Smooth muscle cell (in vitro differentiated cells): ENCODE results near the gene PRR5L. TPM values are rescaled to one million over a fixed set of nuclear protein-coding genes. Genes with fewer than 3 reads are reported as not detected.

Experiments
- DNase-seq: peaks from one replicate; lab custom pipeline; 2025; ENCODE audit not compliant: unreplicated experiment; lab: John Stamatoyannopoulos, UW
- H2AFZ ChIP-seq: fragments of 200-600 bp; sonication (generic); 2 replicates; pipeline ENCODE4 v1.6.0; 2016; ENCODE audit warnings: antibody characterized with exemption, low read depth, mild to moderate bottlenecking
- H3F3A ChIP-seq: fragments of 200-600 bp; sonication (generic); 2 replicates; pipeline ENCODE4 v1.6.0; 2017; ENCODE audit warnings: antibody characterized with exemption, low read depth
- H3K27ac ChIP-seq: fragments of 200-600 bp; sonication (generic); 2 replicates; pipeline ENCODE4 v1.5.1; 2016; ENCODE audit warnings: low read depth, mild to moderate bottlenecking
- H3K27me3 ChIP-seq: fragments of 200-600 bp; sonication (generic); 2 replicates; pipeline ENCODE4 v1.6.1; 2016; ENCODE audit warnings: low read depth, mild to moderate bottlenecking
- H3K36me3 ChIP-seq: fragments of 200-600 bp; sonication (generic); 2 replicates; pipeline ENCODE4 v1.5.1; 2016; ENCODE audit warnings: low read depth
- H3K4me1 ChIP-seq: fragments of 200-600 bp; sonication (generic); 2 replicates; pipeline ENCODE4 v1.5.1; 2016; ENCODE audit warnings: low read depth
- H3K4me2 ChIP-seq: fragments of 200-600 bp; sonication (generic); 2 replicates; pipeline ENCODE4 v1.6.0; 2016; ENCODE audit warnings: mild to moderate bottlenecking
- H3K4me3 ChIP-seq: fragments of 200-600 bp; sonication (generic); 2 replicates; pipeline ENCODE4 v1.5.1; 2016; ENCODE audit warnings: mild to moderate bottlenecking
- H3K79me2 ChIP-seq: fragments of 200-600 bp; sonication (generic); 2 replicates; pipeline ENCODE4 v1.6.0; 2016; ENCODE audit warnings: low read depth, mild to moderate bottlenecking
- H3K9ac ChIP-seq: fragments of 200-600 bp; sonication (generic); 2 replicates; pipeline ENCODE4 v1.6.0; 2016; ENCODE audit warnings: low read depth
- H3K9me3 ChIP-seq: fragments of 200-600 bp; sonication (generic); replicated peaks from 2 replicates; pipeline ENCODE4 v1.5.1; 2016; ENCODE audit warnings: low read depth
- H4K20me1 ChIP-seq: fragments of 200-600 bp; sonication (generic); 2 replicates; pipeline ENCODE4 v1.6.0; 2016; ENCODE audit warnings: low read depth
- WGBS: methylation state at CpG from one replicate; pipeline ENCODE4 v1.1.7; 2016; ENCODE audit warnings: low lambda C conversion rate; 5-methylcytosine and 5-hydroxymethylcytosine counted together
- polyA plus RNA-seq: library from polyadenylated mRNA; unstranded; fragments of >200 nt; fragmentation: Nextera tagmentation; extraction: Ambion mirVana; gene quantifications from 2 replicates; pipeline ENCODE4 v1.2.1, GENCODE V29; 2016
- total RNA-seq: library from RNA; depleted of rRNA; stranded (reverse); fragments of >200 nt; gene quantifications from 2 replicates; pipeline ENCODE4 v1.2.3, GENCODE V29; 2014
- TF ChIP-seq, protein P1 (sequence below): fragments of 200-600 bp; sonication (generic); IDR thresholded peaks from 2 replicates; pipeline ENCODE4 v1.5.1; 2017; ENCODE audit warnings: borderline replicate concordance, mild to moderate bottlenecking, antibody characterized with exemption; ENCODE audit not compliant: insufficient read depth, poor library complexity, severe bottlenecking

PRR5L gene
- total and polyA plus RNA-seq, 2 experiments from 2014 or later = 21.4 to 41.4 TPM

DNA sequence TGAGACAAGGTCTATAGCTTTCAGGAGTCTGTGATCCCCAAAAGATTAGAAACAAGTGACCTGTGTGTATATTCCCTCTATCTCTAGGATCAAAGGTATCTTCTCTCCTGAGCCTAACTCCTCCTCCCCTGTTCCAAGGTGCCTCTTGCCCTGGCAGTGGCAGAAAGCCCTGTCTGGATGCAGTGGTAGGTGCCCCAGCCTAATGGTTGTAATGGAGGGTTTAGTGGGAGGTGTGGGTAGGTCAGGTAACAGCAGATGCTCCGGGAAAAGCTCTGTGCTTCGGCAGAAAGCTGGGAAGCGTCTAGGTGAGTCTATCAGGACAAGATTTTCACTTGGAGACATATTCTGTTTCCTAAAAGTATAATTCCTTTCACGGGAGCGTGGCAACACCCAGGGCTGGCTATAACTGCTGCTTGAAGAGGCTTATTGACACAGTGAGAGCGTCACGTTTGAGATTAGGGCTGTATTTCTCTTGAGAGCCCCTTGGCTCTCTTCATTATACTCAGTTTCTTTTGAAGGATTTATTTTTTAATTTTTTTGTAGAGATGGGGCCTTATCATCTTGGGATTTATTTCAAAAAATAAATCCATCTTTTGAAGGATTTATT is 49.5 kb downstream of the PRR5L start:
- Histone ChIP-seq H3K9ac (no peak overlapping the region), H3K27me3 (no peaks in the 10 kb centered on the region), H3K4me1 (no peaks in the 10 kb centered on the region), H3K36me3 (no peaks in the 10 kb centered on the region), H3K79me2 (no peaks in the 10 kb centered on the region), H4K20me1 (no peaks in the 10 kb centered on the region), H3K27ac (no peak overlapping the region), H3K9me3 (no peaks in the 10 kb centered on the region), H3K4me3 (no peak overlapping the region), H2AFZ (no peak overlapping the region), H3F3A (no peaks in the 10 kb centered on the region), H3K4me2 (no peak overlapping the region)
- DNase-seq = no peak
- TF ChIP-seq, protein P1, sequence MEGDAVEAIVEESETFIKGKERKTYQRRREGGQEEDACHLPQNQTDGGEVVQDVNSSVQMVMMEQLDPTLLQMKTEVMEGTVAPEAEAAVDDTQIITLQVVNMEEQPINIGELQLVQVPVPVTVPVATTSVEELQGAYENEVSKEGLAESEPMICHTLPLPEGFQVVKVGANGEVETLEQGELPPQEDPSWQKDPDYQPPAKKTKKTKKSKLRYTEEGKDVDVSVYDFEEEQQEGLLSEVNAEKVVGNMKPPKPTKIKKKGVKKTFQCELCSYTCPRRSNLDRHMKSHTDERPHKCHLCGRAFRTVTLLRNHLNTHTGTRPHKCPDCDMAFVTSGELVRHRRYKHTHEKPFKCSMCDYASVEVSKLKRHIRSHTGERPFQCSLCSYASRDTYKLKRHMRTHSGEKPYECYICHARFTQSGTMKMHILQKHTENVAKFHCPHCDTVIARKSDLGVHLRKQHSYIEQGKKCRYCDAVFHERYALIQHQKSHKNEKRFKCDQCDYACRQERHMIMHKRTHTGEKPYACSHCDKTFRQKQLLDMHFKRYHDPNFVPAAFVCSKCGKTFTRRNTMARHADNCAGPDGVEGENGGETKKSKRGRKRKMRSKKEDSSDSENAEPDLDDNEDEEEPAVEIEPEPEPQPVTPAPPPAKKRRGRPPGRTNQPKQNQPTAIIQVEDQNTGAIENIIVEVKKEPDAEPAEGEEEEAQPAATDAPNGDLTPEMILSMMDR = no peak
- WGBS = 93% methylated on average over 7 of the region's 7 CpGs

DNA sequence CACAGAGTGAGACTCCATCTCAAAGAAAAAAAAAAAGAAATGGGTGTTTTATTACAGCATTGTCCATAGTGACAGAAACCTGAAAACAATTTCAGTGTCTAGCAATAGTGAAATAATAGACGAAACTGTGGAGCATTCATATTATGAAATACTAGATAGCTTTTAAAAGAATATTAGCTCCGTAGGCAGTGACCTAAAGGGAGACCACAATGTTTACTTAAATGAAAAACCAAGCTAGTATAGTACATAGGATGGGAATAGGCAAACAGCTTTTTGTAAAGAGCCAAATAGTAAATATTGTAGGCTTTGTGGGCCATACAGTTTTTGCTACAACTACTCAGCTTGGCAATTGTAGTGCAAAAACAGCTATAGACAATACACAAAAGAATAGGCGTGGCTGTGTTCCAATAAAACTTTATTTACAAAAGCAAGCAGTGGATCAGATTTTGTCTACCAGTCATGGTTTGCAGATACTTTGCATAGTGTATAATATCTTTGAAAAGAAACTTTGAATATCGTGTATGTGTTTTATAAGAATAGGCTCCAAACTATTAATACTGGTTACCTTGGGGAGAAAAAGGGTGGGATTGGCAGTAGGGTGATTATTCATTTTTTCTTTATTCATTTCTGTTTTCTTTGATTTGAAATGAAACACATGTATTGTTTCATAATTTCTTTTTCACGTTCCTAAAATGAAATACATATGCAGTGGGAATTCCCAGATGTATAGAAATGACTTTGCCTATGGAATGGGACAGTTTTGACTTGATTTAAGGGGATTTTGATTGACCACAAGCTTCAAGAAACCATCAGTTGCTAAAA is 50.7 kb downstream of the PRR5L start:
- Histone ChIP-seq H3K27ac (no peak overlapping the region), H3K9ac (no peak overlapping the region), H3K4me3 (no peak overlapping the region), H3K4me1 (no peaks in the 10 kb centered on the region), H3K9me3 (no peaks in the 10 kb centered on the region), H3K27me3 (no peaks in the 10 kb centered on the region), H3K4me2 (no peak overlapping the region), H3F3A (no peaks in the 10 kb centered on the region), H4K20me1 (no peaks in the 10 kb centered on the region), H2AFZ (no peak overlapping the region), H3K36me3 (no peaks in the 10 kb centered on the region), H3K79me2 (no peaks in the 10 kb centered on the region)
- 80% methylated on average over 5 of the region's 5 CpGs for WGBS
- DNase-seq = no peak
- TF ChIP-seq, protein P1 = no peak

DNA sequence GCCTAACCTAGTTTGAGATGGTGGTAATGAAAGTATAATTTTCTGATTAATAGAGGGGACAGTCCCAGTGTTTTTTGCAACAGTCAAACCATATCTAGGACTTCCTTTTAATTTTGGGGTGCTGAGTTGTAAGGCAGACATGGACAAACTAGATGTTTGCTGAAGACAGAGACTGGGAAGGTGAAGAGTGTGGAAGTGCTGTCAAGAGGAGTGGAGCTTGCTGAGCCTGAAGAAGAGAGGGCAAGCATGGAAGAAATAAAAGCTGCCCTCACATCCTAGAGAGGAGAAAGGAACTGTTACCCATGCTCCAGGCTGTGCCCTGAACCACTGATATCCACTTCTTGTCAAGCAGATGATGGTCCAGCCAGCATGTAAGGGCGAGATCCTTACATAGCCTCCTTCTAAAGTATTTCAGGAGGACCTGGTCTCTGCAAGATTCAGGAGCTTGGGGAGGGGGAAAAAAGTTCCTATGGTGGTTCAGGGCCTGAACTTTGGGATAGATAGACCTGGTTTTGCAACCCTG is 51.4 kb downstream of the PRR5L start:
- Histone ChIP-seq H3K79me2 (no peaks in the 10 kb centered on the region), H3K4me3 (no peak overlapping the region), H4K20me1 (no peaks in the 10 kb centered on the region), H3K4me1 (no peaks in the 10 kb centered on the region), H3K27ac (no peak overlapping the region), H3K36me3 (no peaks in the 10 kb centered on the region), H3K9ac (no peak overlapping the region), H3K27me3 (no peaks in the 10 kb centered on the region), H3K4me2 (no peak overlapping the region), H3K9me3 (no peaks in the 10 kb centered on the region), H3F3A (no peaks in the 10 kb centered on the region), H2AFZ (no peak overlapping the region)
- 94% methylated on average over 1 of the region's 1 CpG for whole genome bisulfite sequencing
- DNase-seq = no peak
- TF ChIP-seq, protein P1 = no peak
